Muscle of leg (tissue), 11 donors: ENCODE measurements around the gene MT1X. TPM values are rescaled to one million over a fixed set of nuclear protein-coding genes. Genes with fewer than 3 reads are reported as not detected.

Source experiments
- DNase-seq: peaks from one replicate; pipeline ENCODE4 v3.0.0; 2013
- H3K27ac ChIP-seq: one replicate; pipeline ENCODE4 v1.5.1; 2013; ENCODE audit warnings: mild to moderate bottlenecking, low read length, control low read depth
- H3K27me3 ChIP-seq: one replicate; pipeline ENCODE4 v1.6.1; 2013; ENCODE audit warnings: low read length; ENCODE audit not compliant: control insufficient read depth, insufficient read depth
- H3K36me3 ChIP-seq: one replicate; pipeline ENCODE4 v1.6.1; 2013; ENCODE audit warnings: low read length; ENCODE audit not compliant: control insufficient read depth, insufficient read depth
- H3K4me1 ChIP-seq: one replicate; pipeline ENCODE4 v1.6.1; 2013; ENCODE audit warnings: low read length; ENCODE audit not compliant: control insufficient read depth, insufficient read depth
- H3K4me3 ChIP-seq: one replicate; pipeline ENCODE4 v1.5.1; 2013; ENCODE audit warnings: low read length, control low read depth
- H3K9me3 ChIP-seq: replicated peaks from 2 replicates; pipeline ENCODE4 v1.6.1; 2013; ENCODE audit warnings: low read depth, low read length; ENCODE audit not compliant: control insufficient read depth
- WGBS: methylation state at CpG from one replicate; pipeline ENCODE4 v1.1.5; 2013; ENCODE audit warnings: missing lambda C conversion rate; ENCODE audit not compliant: insufficient coverage; 5-methylcytosine and 5-hydroxymethylcytosine counted together
- polyA plus RNA-seq, 8 donors: library from polyadenylated mRNA; unstranded; fragments of 120-200 nt; gene quantifications; one replicate each; pipeline versions ENCODE4 v1.2.1 to v1.2.3, GENCODE V29; 2013; ENCODE audit warnings: inconsistent platforms in 1 of 8, low replicate concordance in 1 of 8; ENCODE audit not compliant: insufficient read length in 8 of 8, insufficient read depth in 1 of 8
- total RNA-seq: library from RNA; stranded (reverse); fragments of 120-200 nt; gene quantifications from one replicate; pipeline ENCODE4 v1.2.4, GENCODE V29; 2013

MT1X gene
- total and polyA plus RNA-seq, 9 donors: 7.3 to 16.8 (median 11.1) TPM

DNA sequence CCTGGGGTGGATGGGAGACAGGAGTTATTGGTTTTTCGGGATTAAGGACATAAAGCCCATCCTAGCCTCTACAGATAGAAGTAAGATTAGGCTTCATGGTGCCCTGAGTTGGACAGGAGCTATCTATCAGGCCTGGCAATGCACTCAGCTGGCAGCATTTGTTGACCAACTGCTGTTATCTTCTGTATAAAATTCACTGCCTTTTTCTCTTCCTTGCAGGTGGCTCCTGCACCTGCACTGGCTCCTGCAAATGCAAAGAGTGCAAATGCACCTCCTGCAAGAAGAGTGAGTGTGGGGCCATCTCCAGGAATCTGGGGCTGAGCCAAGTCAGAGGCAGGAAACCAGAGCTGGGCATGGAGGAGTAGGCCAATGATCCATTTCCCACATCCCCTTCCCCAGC is 43.2 kb upstream of the MT1X start:
- DNase-seq: no peak
- Histone ChIP-seq H3K9me3 (no peaks in the 10 kb centered on the region), H3K4me1 (peaks cover 26% of the 10 kb centered on the region), H3K4me3 (no peak overlapping the region), H3K27ac (no peak overlapping the region), H3K36me3 (no peaks in the 10 kb centered on the region), H3K27me3 (peaks cover 95% of the 10 kb centered on the region)
- WGBS: no CpG with 5 or more reads among the region's 1 CpG

- DNase-seq: no peak
- Histone ChIP-seq H3K27me3 (peaks cover 95% of the 10 kb centered on the region), H3K9me3 (no peaks in the 10 kb centered on the region), H3K4me3 (no peak overlapping the region), H3K36me3 (no peaks in the 10 kb centered on the region), H3K4me1 (peaks cover 25% of the 10 kb centered on the region), H3K27ac (no peak overlapping the region)
- WGBS: no CpG with 5 or more reads among the region's 1 CpG
These were observed 42.2 kb upstream of the MT1X start for GRCh38 chr16:56640076-56640475.

DNA sequence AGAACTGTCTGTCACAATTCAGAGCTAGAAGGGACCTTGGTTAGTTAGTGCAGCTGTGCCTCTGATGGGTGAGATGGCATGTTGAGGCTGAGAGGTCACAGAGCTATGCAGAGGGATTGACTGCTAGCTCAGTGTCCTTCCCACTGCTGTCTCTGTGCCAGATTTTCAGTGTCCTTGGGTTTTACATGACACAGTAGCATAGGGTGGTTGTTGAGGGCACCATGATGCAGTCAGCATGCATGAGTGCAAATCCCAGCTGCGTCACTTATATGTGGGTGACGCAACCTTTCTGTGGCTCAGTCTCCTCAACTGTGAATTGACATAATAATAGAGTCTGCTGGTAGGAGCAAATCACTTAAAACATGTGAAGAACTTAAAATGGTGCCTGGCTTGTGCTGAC is 41.1 kb upstream of the MT1X start:
- WGBS: 100% methylated on average over 1 of the region's 2 CpGs
- H3K4me3 ChIP-seq: no peak overlapping the region
- H3K27me3 ChIP-seq: peaks cover 95% of the 10 kb centered on the region

DNA sequence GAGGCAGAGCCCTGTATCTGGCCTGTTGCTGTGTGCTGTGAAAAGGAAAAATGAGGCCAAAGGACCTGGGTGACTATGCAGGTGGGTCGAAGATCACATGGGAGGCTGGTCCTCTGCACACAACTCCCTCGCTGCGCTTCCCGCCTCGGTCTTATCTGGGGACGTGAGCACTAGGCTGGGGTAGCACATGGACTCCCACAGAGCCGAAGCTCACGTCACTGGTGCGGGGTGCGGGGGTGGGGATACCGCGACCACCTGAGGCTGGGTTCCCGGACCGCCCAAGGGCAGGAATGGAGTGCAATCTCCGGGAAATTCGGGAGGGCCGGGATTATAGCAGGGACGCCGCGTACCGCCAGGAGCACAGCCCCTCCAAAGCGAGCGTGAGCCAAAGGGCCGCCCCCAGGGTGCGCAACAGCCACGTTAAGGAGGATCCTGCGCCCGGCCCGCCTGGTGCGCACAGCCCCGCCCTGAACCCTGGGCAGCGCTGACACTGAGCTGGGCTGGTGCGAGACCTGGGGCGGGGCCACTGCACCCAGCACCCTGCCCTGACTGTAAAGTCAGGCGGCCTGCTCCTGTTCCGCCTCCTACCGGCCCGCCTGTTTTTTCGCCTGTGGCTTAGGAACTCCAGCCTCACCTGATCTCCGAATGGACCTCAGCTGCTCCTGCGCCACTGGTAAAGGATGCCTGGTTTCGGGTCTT is 39.0 kb upstream of the MT1X start:
- 3% methylated on average over 35 of the region's 42 CpGs for WGBS
- Histone ChIP-seq H3K9me3 (no peaks in the 10 kb centered on the region), H3K36me3 (no peaks in the 10 kb centered on the region), H3K4me3 (no peak overlapping the region), H3K4me1 (peaks cover 17% of the 10 kb centered on the region), H3K27ac (no peak overlapping the region), H3K27me3 (peaks cover 90% of the 10 kb centered on the region)
- DNase-seq: peak; percentile 22

More for the DNA sequence above, 41.1 kb upstream of the MT1X start:
- Histone ChIP-seq H3K9me3 (no peaks in the 10 kb centered on the region), H3K27ac (no peak overlapping the region), H3K4me1 (peaks cover 22% of the 10 kb centered on the region), H3K36me3 (no peaks in the 10 kb centered on the region)
- no peak for DNase-seq

- Histone ChIP-seq H3K27me3 (peaks cover 90% of the 10 kb centered on the region), H3K27ac (no peak overlapping the region), H3K4me1 (peaks cover 12% of the 10 kb centered on the region), H3K36me3 (no peaks in the 10 kb centered on the region), H3K9me3 (no peaks in the 10 kb centered on the region), H3K4me3 (no peak overlapping the region)
- WGBS: no CpG with 5 or more reads among the region's 5 CpGs
- DNase-seq: no peak
These were observed 38.4 kb upstream of the MT1X start for GRCh38 chr16:56643833-56644232.

DNA sequence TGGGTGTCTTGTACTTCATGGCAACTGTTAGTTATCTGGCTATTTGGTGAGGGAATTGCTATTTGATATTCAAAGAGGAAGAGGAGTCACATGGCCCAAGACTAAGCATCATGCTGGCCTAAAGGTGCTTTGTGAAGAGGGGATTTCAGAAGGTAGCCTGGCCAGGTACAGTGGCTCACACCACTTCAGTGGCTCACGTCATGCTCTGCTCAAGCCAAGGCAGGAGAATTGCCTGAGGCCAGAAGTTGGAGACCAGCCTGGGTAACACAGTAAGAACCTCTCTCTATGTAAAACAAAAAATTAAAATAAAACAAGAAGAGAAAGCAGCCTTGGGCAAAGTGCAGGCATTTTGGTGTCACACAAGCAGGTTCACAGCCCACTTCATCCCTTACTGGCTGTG is 37.0 kb upstream of the MT1X start:
- Histone ChIP-seq H3K9me3 (no peaks in the 10 kb centered on the region), H3K36me3 (no peaks in the 10 kb centered on the region), H3K4me1 (peaks cover 9% of the 10 kb centered on the region), H3K4me3 (no peak overlapping the region), H3K27ac (no peak overlapping the region), H3K27me3 (peaks cover 87% of the 10 kb centered on the region)
- no peak for DNase-seq
- WGBS: no CpG with 5 or more reads among the region's 1 CpG

GRCh38 chr16:56645838-56646237 is 36.4 kb upstream of the MT1X start:
- Histone ChIP-seq H3K9me3 (no peaks in the 10 kb centered on the region), H3K4me3 (no peak overlapping the region), H3K27ac (no peak overlapping the region), H3K27me3 (peaks cover 84% of the 10 kb centered on the region), H3K4me1 (peaks cover 9% of the 10 kb centered on the region), H3K36me3 (no peaks in the 10 kb centered on the region)
- WGBS: no CpG with 5 or more reads among the region's 1 CpG
- DNase-seq: no peak

DNA sequence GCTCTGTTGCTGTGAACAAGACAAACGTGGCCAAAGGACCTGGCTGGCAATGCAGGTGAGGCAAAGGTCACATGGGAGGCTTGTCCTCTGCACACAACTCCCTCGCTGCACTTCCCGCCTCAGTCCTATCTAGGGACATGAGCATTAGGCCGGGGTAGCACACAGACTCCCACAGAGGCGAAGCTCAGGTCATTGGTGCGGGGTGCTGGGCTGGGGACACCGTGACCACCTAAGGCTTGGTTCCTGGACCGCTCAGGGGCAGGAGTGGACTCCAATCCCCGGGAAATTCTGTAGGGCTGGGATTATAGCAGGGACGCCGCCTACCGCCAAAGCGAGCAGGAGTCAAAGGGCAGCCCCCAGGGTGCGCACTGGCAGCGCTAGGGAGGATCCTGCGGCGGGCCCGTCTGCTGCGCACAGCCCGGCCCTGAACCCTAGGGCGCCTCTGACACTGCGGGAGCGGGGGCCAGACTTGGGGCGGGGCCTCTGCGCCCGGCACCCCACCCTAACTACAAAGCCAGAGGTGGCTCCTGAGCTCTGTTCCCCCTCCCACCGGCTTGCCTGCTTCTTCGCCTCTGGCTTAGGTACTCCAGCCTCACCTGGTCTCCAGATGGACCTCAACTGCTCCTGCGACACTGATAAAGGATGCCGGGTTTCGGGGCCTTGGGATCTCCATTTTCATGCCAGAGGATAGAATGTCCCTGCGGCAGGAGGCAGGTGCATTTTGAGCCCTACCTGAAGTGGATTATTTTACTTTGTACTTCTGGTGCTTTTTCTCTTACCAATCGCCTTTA is 34.4 kb upstream of the MT1X start:
- DNase-seq: no peak
- Histone ChIP-seq H3K4me1 (peaks cover 9% of the 10 kb centered on the region), H3K4me3 (no peak overlapping the region), H3K9me3 (no peaks in the 10 kb centered on the region), H3K27ac (no peak overlapping the region), H3K27me3 (peaks cover 82% of the 10 kb centered on the region), H3K36me3 (no peaks in the 10 kb centered on the region)
- 10% methylated on average over 30 of the region's 33 CpGs for WGBS

GRCh38 chr16:56649271-56649670 is 33.0 kb upstream of the MT1X start:
- peaks cover 70% of the 10 kb centered on the region for H3K27me3 ChIP-seq

GRCh38 chr16:56649820-56650219 is 32.5 kb upstream of the MT1X start:
- DNase-seq: no peak
- WGBS: no CpG with 5 or more reads among the region's 3 CpGs
- Histone ChIP-seq H3K36me3 (no peaks in the 10 kb centered on the region), H3K4me1 (no peaks in the 10 kb centered on the region), H3K4me3 (no peak overlapping the region), H3K27me3 (peaks cover 66% of the 10 kb centered on the region), H3K9me3 (no peaks in the 10 kb centered on the region), H3K27ac (no peak overlapping the region)

More at GRCh38 chr16:56649271-56649670, 33.0 kb upstream of the MT1X start:
- Histone ChIP-seq H3K4me1 (no peaks in the 10 kb centered on the region), H3K27ac (no peak overlapping the region), H3K9me3 (no peaks in the 10 kb centered on the region), H3K36me3 (no peaks in the 10 kb centered on the region), H3K4me3 (no peak overlapping the region)
- no peak for DNase-seq
- WGBS: 83% methylated on average over 2 of the region's 2 CpGs
